Measurements from ENCODE around the gene PPP1R15A. TPM values are rescaled to one million over a fixed set of nuclear protein-coding genes. Genes with fewer than 3 reads are reported as not detected.

Gene PPP1R15A
- total and polyA plus RNA-seq, 4 donors = 5.6 to 52.5 (median 11.3) TPM

DNA sequence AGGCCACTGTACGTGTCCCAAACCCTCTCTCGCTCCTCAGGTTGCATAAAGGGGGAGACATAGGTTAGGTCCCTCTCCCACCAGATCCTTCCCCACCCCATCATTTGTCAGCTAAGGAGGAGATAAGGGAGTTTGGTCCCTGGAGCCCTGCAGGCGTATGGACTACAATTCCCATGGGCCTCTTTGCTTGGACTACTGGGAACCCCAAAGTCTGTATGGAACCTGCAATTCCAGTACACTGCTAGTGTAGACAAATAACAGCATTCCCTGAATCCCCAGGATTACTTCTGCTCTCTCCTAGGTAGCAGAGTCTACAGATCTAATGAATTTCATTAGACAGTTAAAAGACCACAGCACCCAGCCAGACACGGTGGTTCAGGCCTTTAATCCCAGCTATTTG is 19.9 kb upstream of the PPP1R15A start (continued):
- TF ChIP-seq HNF4A (conservative IDR thresholded peaks at IDR 0.05) (no peak), SP1 (IDR thresholded peaks at IDR 0.05) (no peak), EGR1 (IDR thresholded peaks at IDR 0.05; ENCODE audit: low read depth in 2 of 2) (no peak), HNF4G (IDR thresholded peaks at IDR 0.05) (no peak), GABPA (IDR thresholded peaks at IDR 0.05 in 1 of 2, conservative IDR thresholded peaks at IDR 0.05 in 1 of 2) (no peak), JUND (IDR thresholded peaks at IDR 0.05) (no peak), TAF1 (conservative IDR thresholded peaks at IDR 0.05) (no peak), YY1 (IDR thresholded peaks at IDR 0.05) (no peak)

DNA sequence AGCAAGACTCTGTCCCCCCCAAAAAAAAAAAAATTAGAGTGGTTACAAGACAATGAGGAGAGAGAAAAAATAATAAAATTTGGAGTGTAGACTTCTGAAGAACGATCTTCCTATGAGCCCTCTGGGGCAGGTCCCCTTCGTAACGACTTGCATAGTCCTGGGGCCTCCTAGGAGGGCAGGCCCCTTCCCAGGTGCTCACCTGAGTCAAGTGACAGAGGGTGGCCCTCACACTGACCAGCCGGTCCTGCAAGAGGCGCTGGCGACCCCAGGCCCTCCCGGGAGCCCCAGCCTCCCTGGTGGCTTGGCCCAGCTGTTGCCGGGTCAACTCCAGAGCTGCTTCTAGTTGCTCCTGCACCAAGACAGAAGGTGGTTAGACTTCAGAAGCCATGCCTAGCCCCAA is 18.7 kb upstream of the PPP1R15A start:
- no peaks in the 10 kb centered on the region for H3K27me3 ChIP-seq (ENCODE audit: control insufficient read depth in 4 of 4, insufficient read depth in 4 of 4, low read length in 3 of 4)
- WGBS = 95% methylated on average over 8 of the region's 8 CpGs
- H3K4me1 ChIP-seq (ENCODE audit: control insufficient read depth in 4 of 4, insufficient read depth in 4 of 4, low read length in 3 of 4) = no peaks in the 10 kb centered on the region
- no peak for DNase-seq (ENCODE audit: low spot score)
- no peak for TF ChIP-seq NR2F2 (IDR thresholded peaks at IDR 0.05)
- no peak for TF ChIP-seq GABPA (IDR thresholded peaks at IDR 0.05 in 1 of 2, conservative IDR thresholded peaks at IDR 0.05 in 1 of 2)
- no peak for TF ChIP-seq ZBTB33 (IDR thresholded peaks at IDR 0.05)
- no peak for TF ChIP-seq ATF3 (IDR thresholded peaks at IDR 0.05)
- no peak for TF ChIP-seq FOXA2 (IDR thresholded peaks at IDR 0.05)
- TF ChIP-seq, protein P1, sequence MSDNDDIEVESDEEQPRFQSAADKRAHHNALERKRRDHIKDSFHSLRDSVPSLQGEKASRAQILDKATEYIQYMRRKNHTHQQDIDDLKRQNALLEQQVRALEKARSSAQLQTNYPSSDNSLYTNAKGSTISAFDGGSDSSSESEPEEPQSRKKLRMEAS (IDR thresholded peaks at IDR 0.05) = no peak
- no peak for TF ChIP-seq JUND (IDR thresholded peaks at IDR 0.05)
- no peak for TF ChIP-seq HNF4A (conservative IDR thresholded peaks at IDR 0.05)
- TF ChIP-seq YY1 (IDR thresholded peaks at IDR 0.05) = no peak
- TF ChIP-seq REST (IDR thresholded peaks at IDR 0.05) = no peak
- TF ChIP-seq FOXA1 (IDR thresholded peaks at IDR 0.05) = no peak
- TF ChIP-seq, protein P2, sequence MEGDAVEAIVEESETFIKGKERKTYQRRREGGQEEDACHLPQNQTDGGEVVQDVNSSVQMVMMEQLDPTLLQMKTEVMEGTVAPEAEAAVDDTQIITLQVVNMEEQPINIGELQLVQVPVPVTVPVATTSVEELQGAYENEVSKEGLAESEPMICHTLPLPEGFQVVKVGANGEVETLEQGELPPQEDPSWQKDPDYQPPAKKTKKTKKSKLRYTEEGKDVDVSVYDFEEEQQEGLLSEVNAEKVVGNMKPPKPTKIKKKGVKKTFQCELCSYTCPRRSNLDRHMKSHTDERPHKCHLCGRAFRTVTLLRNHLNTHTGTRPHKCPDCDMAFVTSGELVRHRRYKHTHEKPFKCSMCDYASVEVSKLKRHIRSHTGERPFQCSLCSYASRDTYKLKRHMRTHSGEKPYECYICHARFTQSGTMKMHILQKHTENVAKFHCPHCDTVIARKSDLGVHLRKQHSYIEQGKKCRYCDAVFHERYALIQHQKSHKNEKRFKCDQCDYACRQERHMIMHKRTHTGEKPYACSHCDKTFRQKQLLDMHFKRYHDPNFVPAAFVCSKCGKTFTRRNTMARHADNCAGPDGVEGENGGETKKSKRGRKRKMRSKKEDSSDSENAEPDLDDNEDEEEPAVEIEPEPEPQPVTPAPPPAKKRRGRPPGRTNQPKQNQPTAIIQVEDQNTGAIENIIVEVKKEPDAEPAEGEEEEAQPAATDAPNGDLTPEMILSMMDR (IDR thresholded peaks at IDR 0.05; ENCODE audit: low read depth, low read length, missing input control) = no peak
- TF ChIP-seq TAF1 (conservative IDR thresholded peaks at IDR 0.05) = no peak
- TF ChIP-seq EGR1 (IDR thresholded peaks at IDR 0.05; ENCODE audit: low read depth in 2 of 2) = no peak
- TF ChIP-seq RAD21 (IDR thresholded peaks at IDR 0.05) = no peak
- H3K4me3 ChIP-seq (ENCODE audit: low read depth in 1 of 3, low read length in 3 of 3) = no peak overlapping the region
- no peak overlapping the region for H3K9ac ChIP-seq (ENCODE audit: low read depth in 1 of 2, low read length in 2 of 2)
- H3K27ac ChIP-seq (ENCODE audit: low read depth in 1 of 2, low read length in 2 of 2) = no peak overlapping the region
- H3K36me3 ChIP-seq (ENCODE audit: control insufficient read depth in 4 of 4, insufficient read depth in 3 of 4, low read depth in 1 of 4, low read length in 3 of 4) = peaks cover 0 to 7% (median 6%) of the 10 kb centered on the region in 4 donors
- no peaks in the 10 kb centered on the region for H3K9me3 ChIP-seq (ENCODE audit: control insufficient read depth in 4 of 4, low read length in 3 of 4)

Measured in liver (tissue), 9 donors.